Stimulated activated CD4-positive, alpha-beta T cell treated with anti-CD3 and anti-CD28 coated beads, TNF-alpha, amount 100 ng/mL, for 1 hour (primary cell): ENCODE results near the gene POLD4.
A peak's percentile ranks its signal among the peaks of the same experiment; 100 is the strongest.

Source experiments
- DNase-seq, 3 donors: peaks; one replicate each; pipeline ENCODE4 v3.0.0-alpha.2; 2020; ENCODE audit warnings: low read depth in 3 of 3, low spot score in 1 of 3

Gene POLD4

GRCh38 chr11:67389477-67389876, 36.1 kb upstream of the POLD4 start:
- DNase-seq = no peak

GRCh38 chr11:67387518-67387917, 34.2 kb upstream of the POLD4 start:
- DNase-seq = no peak

- DNase-seq = no peak
These were observed 33.7 kb upstream of the POLD4 start for GRCh38 chr11:67387069-67387468.

GRCh38 chr11:67384851-67385366, 31.6 kb upstream of the POLD4 start:
- no peak for DNase-seq

- DNase-seq = peak; percentile 71 to 75 (median 73)
These were observed 29.2 kb upstream of the POLD4 start for GRCh38 chr11:67382276-67383136.

GRCh38 chr11:67381244-67381972, 28.1 kb upstream of the POLD4 start:
- DNase-seq = no peak

GRCh38 chr11:67379061-67380058, 26.0 kb upstream of the POLD4 start:
- no peak for DNase-seq

- no peak for DNase-seq
These were observed 25.2 kb upstream of the POLD4 start for GRCh38 chr11:67378544-67378943.

- DNase-seq = no peak
These were observed 23.8 kb upstream of the POLD4 start for GRCh38 chr11:67376873-67377808.

GRCh38 chr11:67376063-67376820, 22.9 kb upstream of the POLD4 start:
- DNase-seq = no peak

GRCh38 chr11:67375320-67376055, 22.1 kb upstream of the POLD4 start:
- no peak for DNase-seq

GRCh38 chr11:67374571-67375281, 21.4 kb upstream of the POLD4 start:
- DNase-seq = no peak

GRCh38 chr11:67373648-67374570, 20.6 kb upstream of the POLD4 start:
- peak in 2 of 3 donors; percentile 60 to 68 for DNase-seq

GRCh38 chr11:67372993-67373647, 19.8 kb upstream of the POLD4 start, which contains the start of gene CLCF1:
TSS of gene CLCF1 (minus strand) at chr11:67373598. CDS start at chr11:67373539, 59 bp downstream.
- DNase-seq = no peak

GRCh38 chr11:67372321-67372992, 19.1 kb upstream of the POLD4 start:
- no peak for DNase-seq
